Right lobe of liver (tissue), 4 donors: ENCODE data around the gene ISCA2.
A peak's percentile ranks its signal among the peaks of the same experiment; 100 is the strongest.

ENCODE experiments used
- POLR2A ChIP-seq: fragments of 450-650 bp; IDR thresholded peaks from one replicate; pipeline ENCODE4 v1.6.1; 2017; ENCODE audit warnings: antibody characterized with exemption, mild to moderate bottlenecking
- TF ChIP-seq, protein P1 (sequence below), 4 donors: fragments of 200-600 bp in 3 of 4; fragments of 450-650 bp in 1 of 4; IDR thresholded peaks; one replicate each; pipeline versions ENCODE4 v1.5.1 to v1.8.0; 2016 to 2022; ENCODE audit warnings: antibody characterized with exemption in 4 of 4, mild to moderate bottlenecking in 2 of 4
- donor health status: DM: no; HTN: no; CAD: no.
- donor health status: DM: no; HTN: no; CAD: no.
- donor health status: DM: no; HTN: yes; CAD: no.

- TF ChIP-seq, protein P1, sequence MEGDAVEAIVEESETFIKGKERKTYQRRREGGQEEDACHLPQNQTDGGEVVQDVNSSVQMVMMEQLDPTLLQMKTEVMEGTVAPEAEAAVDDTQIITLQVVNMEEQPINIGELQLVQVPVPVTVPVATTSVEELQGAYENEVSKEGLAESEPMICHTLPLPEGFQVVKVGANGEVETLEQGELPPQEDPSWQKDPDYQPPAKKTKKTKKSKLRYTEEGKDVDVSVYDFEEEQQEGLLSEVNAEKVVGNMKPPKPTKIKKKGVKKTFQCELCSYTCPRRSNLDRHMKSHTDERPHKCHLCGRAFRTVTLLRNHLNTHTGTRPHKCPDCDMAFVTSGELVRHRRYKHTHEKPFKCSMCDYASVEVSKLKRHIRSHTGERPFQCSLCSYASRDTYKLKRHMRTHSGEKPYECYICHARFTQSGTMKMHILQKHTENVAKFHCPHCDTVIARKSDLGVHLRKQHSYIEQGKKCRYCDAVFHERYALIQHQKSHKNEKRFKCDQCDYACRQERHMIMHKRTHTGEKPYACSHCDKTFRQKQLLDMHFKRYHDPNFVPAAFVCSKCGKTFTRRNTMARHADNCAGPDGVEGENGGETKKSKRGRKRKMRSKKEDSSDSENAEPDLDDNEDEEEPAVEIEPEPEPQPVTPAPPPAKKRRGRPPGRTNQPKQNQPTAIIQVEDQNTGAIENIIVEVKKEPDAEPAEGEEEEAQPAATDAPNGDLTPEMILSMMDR (IDR thresholded peaks at IDR 0.05), result no peak
- peak; percentile 9 for TF ChIP-seq POLR2A
Observed at GRCh38 chr14:74493343-74494261, at the start of gene ISCA2.
